AG09319 (cell line): ENCODE data around the gene PAK2.

ENCODE experiments used
- DNase-seq: peaks from one replicate; pipeline ENCODE4 v3.0.0-alpha.2; 2010; ENCODE audit warnings: low read depth; ENCODE audit errors: extremely low read depth
- TF ChIP-seq, protein P1 (sequence below): IDR thresholded peaks from 2 replicates; pipeline ENCODE4 v1.5.1; 2011; ENCODE audit warnings: low read depth, mild to moderate bottlenecking, inconsistent platforms, low read length, moderate library complexity

Gene PAK2

DNA sequence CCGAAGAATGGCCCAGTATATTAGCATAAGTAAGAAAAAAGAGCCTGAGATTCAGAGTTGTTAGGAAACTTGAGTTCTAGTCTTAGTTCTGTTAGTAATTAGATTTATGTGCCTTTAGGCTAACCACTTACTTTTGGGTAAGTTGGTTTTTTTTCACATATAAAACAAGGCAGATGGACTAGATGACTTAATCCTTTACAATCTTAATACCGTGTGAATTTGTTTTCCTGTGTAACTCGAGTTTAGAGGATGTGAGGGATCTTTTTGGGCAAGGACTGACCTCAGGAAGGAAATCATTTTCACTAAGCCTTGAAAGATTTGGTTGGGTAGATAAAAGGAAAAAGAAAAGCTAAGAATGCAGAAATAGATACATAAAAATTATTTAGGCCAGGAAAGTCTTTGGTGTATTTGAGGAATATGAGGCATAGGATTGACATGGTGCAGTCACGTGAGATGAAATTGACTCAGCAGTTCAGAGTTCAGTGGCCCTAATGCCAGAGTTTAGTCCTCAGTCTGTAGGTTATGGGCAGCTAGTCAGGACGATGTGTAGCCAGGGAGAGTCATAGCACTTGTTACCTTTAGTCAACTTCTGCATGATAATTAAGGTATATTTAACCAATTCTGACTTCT, 34.6 kb downstream of the PAK2 start:
- TF ChIP-seq, protein P1, sequence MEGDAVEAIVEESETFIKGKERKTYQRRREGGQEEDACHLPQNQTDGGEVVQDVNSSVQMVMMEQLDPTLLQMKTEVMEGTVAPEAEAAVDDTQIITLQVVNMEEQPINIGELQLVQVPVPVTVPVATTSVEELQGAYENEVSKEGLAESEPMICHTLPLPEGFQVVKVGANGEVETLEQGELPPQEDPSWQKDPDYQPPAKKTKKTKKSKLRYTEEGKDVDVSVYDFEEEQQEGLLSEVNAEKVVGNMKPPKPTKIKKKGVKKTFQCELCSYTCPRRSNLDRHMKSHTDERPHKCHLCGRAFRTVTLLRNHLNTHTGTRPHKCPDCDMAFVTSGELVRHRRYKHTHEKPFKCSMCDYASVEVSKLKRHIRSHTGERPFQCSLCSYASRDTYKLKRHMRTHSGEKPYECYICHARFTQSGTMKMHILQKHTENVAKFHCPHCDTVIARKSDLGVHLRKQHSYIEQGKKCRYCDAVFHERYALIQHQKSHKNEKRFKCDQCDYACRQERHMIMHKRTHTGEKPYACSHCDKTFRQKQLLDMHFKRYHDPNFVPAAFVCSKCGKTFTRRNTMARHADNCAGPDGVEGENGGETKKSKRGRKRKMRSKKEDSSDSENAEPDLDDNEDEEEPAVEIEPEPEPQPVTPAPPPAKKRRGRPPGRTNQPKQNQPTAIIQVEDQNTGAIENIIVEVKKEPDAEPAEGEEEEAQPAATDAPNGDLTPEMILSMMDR: no peak
- no peak for DNase-seq

DNA sequence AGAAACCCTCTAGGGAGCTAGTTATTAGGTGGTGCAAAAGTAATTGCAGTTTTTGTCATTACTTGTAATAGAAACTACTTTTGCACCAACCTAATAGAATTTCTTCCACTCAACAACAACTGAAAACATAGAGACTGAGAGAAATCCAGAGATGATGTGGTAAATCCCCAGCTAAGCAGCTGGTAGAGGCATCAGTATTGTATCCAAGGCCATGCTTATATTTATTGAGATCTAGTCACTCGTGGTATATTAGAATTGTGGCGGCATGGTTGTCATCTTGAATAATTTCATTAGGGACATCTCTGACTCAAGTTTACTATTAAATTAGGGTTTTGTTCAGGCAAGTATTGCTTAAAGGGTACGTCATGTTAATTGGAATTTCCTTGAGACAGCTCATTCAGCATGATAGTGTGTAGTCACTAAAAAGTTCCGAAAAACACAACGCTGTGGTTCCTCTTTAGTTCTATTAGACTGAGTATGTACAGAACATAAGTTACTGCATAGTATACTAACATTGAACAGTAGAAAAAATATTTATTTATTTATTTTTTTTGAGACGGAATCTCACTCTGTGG, 35.3 kb downstream of the PAK2 start:
- no peak for DNase-seq
- TF ChIP-seq, protein P1: no peak

DNA sequence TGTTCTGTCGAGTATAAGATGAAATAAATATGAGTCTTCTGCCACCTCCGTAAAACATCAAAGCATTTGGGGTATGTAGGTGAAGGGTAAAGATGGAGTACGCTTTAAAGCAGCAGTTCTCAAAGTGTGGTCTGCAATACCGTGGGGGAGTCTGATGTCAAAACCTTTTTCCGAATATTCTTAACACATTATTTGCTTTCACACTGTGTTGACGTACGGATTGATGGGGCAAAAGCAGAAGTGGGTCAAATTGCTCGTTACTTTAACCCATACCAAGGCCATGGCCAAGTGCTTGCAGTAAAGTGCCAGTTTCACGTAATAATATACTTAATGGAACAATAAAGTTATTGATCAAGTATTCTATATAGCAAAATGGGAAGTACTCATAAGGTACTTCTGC, 36.3 kb downstream of the PAK2 start:
- no peak for DNase-seq
- TF ChIP-seq, protein P1: no peak

DNA sequence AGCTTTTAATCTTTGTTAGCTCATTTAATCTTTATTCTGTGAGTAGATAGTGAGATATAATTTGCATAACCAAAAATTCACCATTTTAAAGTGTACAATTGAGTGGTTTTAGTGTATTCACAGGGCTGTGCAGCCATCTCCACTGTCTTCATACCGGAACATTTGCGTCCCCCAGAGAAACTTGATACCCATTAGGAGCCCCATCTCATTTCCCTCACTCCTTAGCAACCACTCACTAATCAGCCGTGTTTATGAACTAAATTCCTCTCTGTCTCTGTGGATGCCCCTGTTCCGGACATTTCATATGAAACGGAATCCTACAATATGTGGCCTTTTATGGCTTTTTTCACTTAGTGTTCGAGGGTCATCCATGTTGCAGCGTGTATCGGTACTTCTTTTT, 38.2 kb downstream of the PAK2 start:
- DNase-seq: no peak
- TF ChIP-seq, protein P1: no peak

DNA sequence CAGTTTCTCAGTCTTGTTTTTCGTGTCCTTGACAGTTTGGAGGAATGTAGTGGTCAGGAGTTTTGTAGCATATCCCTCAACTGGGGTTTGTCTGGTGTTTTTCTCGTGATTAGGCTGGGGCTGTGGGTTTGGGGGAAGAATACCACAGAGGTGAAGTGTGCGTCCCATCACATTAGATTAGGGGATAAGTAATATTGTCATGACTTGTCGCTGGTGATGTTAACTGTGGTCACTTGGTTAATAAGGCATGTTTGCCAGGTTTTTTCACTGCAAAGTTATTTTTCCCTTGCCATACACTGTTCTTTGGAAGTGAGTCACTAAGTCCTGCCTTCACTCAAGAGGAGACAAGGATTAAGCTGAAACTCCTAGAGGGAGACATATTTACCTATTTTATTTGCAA, 39.1 kb downstream of the PAK2 start:
- DNase-seq: peak; percentile 50
- TF ChIP-seq, protein P1: no peak

DNA sequence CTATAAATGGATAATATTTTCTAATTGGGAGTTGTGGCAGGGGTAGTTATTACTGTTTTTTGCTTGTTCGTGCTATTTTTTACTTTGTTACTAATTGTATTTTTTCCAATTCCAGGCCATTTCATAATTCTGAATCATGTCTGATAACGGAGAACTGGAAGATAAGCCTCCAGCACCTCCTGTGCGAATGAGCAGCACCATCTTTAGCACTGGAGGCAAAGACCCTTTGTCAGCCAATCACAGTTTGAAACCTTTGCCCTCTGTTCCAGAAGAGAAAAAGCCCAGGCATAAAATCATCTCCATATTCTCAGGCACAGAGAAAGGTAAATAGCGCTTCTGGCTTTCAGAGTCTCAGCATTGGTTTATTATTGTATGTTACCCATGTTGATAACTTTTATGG, 42.9 kb downstream of the PAK2 start:
- no peak for DNase-seq
- TF ChIP-seq, protein P1: no peak

DNA sequence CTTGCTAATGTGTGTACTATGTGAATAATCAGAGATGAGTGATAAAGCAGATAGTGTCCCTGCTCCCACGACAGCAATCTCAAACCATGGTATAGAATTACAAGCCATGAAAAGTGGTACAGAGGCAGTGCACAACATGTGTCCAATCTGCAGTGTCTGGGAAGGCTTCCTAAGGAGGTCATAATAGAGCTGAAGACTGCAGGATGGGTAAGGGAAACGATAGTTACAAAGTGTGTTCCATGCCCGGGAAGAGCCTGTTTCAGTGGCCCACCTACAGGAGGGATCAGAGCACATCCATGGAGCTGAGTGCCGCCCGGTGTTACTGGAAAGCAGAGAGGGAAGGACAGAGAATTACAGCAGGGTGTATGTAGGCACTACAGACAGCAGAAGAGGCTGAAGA, 48.9 kb downstream of the PAK2 start:
- no peak for DNase-seq
- TF ChIP-seq, protein P1: no peak
